Measurements from ENCODE around the gene TNFAIP8L2.

GRCh38 chr1:151167116-151167515 is 10.7 kb downstream of the TNFAIP8L2 start:
- TF ChIP-seq CTCF (IDR thresholded peaks at IDR 0.05; ENCODE audit: extremely low read depth in 1 of 2, insufficient read depth in 1 of 2, low read depth in 1 of 2, low read length in 2 of 2), result no peak
- TF ChIP-seq FOS (IDR thresholded peaks at IDR 0.05; ENCODE audit: borderline replicate concordance, insufficient read depth, low read length), result no peak
- TF ChIP-seq POLR2AphosphoS5 (IDR thresholded peaks at IDR 0.05; ENCODE audit: insufficient read depth, low read depth, low read length), result no peak
- TF ChIP-seq POLR2A (IDR thresholded peaks at IDR 0.05; ENCODE audit: low read depth, low read length), result no peak
- TF ChIP-seq MAX (IDR thresholded peaks at IDR 0.05; ENCODE audit: insufficient read depth, insufficient read length), result no peak
- no peak for TF ChIP-seq EZH2 (IDR thresholded peaks at IDR 0.05; ENCODE audit: borderline replicate concordance, low read depth, low read length, severe bottlenecking)
- TF ChIP-seq MYC (IDR thresholded peaks at IDR 0.05; ENCODE audit: low read depth, low read length), result no peak
